ENCODE results near the gene RHOH.

RHOH gene

GRCh38 chr4:40224432-40224831 lies 27.6 kb downstream of the RHOH start:
- Histone ChIP-seq H2AFZ (ENCODE audit: low read length, unreplicated experiment) (no peak overlapping the region), H3K79me2 (ENCODE audit: control insufficient read depth, insufficient read depth, low read length, unreplicated experiment) (no peaks in the 10 kb centered on the region), H3K27ac (ENCODE audit: low read depth, low read length) (no peak overlapping the region), H3K36me3 (ENCODE audit: insufficient read depth, low read length) (no peaks in the 10 kb centered on the region), H3K27me3 (ENCODE audit: insufficient read depth, low read length) (no peaks in the 10 kb centered on the region), H3K4me1 (ENCODE audit: control insufficient read depth, insufficient read depth, low read length, unreplicated experiment) (no peaks in the 10 kb centered on the region), H3K4me3 (ENCODE audit: low read depth, low read length) (no peak overlapping the region)

- Histone ChIP-seq H3K27ac (ENCODE audit: low read depth, low read length) (no peak overlapping the region), H3K27me3 (ENCODE audit: insufficient read depth, low read length) (no peaks in the 10 kb centered on the region), H3K79me2 (ENCODE audit: control insufficient read depth, insufficient read depth, low read length, unreplicated experiment) (no peaks in the 10 kb centered on the region), H2AFZ (ENCODE audit: low read length, unreplicated experiment) (no peak overlapping the region), H3K36me3 (ENCODE audit: insufficient read depth, low read length) (no peaks in the 10 kb centered on the region), H3K4me3 (ENCODE audit: low read depth, low read length) (no peak overlapping the region), H3K4me1 (ENCODE audit: control insufficient read depth, insufficient read depth, low read length, unreplicated experiment) (no peaks in the 10 kb centered on the region)
Measured at GRCh38 chr4:40225497-40225896, 28.7 kb downstream of the RHOH start.

GRCh38 chr4:40227284-40227683 lies 30.5 kb downstream of the RHOH start:
- Histone ChIP-seq H3K36me3 (ENCODE audit: insufficient read depth, low read length) (no peaks in the 10 kb centered on the region), H3K27ac (ENCODE audit: low read depth, low read length) (no peak overlapping the region), H3K4me3 (ENCODE audit: low read depth, low read length) (no peak overlapping the region), H3K4me1 (ENCODE audit: control insufficient read depth, insufficient read depth, low read length, unreplicated experiment) (no peaks in the 10 kb centered on the region), H2AFZ (ENCODE audit: low read length, unreplicated experiment) (no peak overlapping the region), H3K27me3 (ENCODE audit: insufficient read depth, low read length) (no peaks in the 10 kb centered on the region), H3K79me2 (ENCODE audit: control insufficient read depth, insufficient read depth, low read length, unreplicated experiment) (no peaks in the 10 kb centered on the region)

- Histone ChIP-seq H3K4me3 (ENCODE audit: low read depth, low read length) (no peak overlapping the region), H3K4me1 (ENCODE audit: control insufficient read depth, insufficient read depth, low read length, unreplicated experiment) (no peaks in the 10 kb centered on the region), H3K27me3 (ENCODE audit: insufficient read depth, low read length) (no peaks in the 10 kb centered on the region), H3K27ac (ENCODE audit: low read depth, low read length) (no peak overlapping the region), H3K36me3 (ENCODE audit: insufficient read depth, low read length) (no peaks in the 10 kb centered on the region), H3K79me2 (ENCODE audit: control insufficient read depth, insufficient read depth, low read length, unreplicated experiment) (no peaks in the 10 kb centered on the region), H2AFZ (ENCODE audit: low read length, unreplicated experiment) (no peak overlapping the region)
Measured at GRCh38 chr4:40228497-40229365, 31.9 kb downstream of the RHOH start.

GRCh38 chr4:40231316-40231863 lies 34.6 kb downstream of the RHOH start:
- Histone ChIP-seq H3K4me3 (ENCODE audit: low read depth, low read length) (no peak overlapping the region), H3K36me3 (ENCODE audit: insufficient read depth, low read length) (no peaks in the 10 kb centered on the region), H3K27ac (ENCODE audit: low read depth, low read length) (no peak overlapping the region), H2AFZ (ENCODE audit: low read length, unreplicated experiment) (no peak overlapping the region), H3K27me3 (ENCODE audit: insufficient read depth, low read length) (no peaks in the 10 kb centered on the region), H3K79me2 (ENCODE audit: control insufficient read depth, insufficient read depth, low read length, unreplicated experiment) (no peaks in the 10 kb centered on the region), H3K4me1 (ENCODE audit: control insufficient read depth, insufficient read depth, low read length, unreplicated experiment) (no peaks in the 10 kb centered on the region)

GRCh38 chr4:40232610-40233009 lies 35.8 kb downstream of the RHOH start:
- H3K4me3 ChIP-seq (ENCODE audit: low read depth, low read length) = no peak overlapping the region
- no peaks in the 10 kb centered on the region for H3K36me3 ChIP-seq (ENCODE audit: insufficient read depth, low read length)
- no peaks in the 10 kb centered on the region for H3K79me2 ChIP-seq (ENCODE audit: control insufficient read depth, insufficient read depth, low read length, unreplicated experiment)
- H3K27ac ChIP-seq (ENCODE audit: low read depth, low read length) = no peak overlapping the region
- H3K27me3 ChIP-seq (ENCODE audit: insufficient read depth, low read length) = no peaks in the 10 kb centered on the region
- no peak overlapping the region for H2AFZ ChIP-seq (ENCODE audit: low read length, unreplicated experiment)
- H3K4me1 ChIP-seq (ENCODE audit: control insufficient read depth, insufficient read depth, low read length, unreplicated experiment) = no peaks in the 10 kb centered on the region

GRCh38 chr4:40233227-40233626 lies 36.4 kb downstream of the RHOH start:
- no peaks in the 10 kb centered on the region for H3K79me2 ChIP-seq (ENCODE audit: control insufficient read depth, insufficient read depth, low read length, unreplicated experiment)
- no peaks in the 10 kb centered on the region for H3K36me3 ChIP-seq (ENCODE audit: insufficient read depth, low read length)
- no peak overlapping the region for H3K4me3 ChIP-seq (ENCODE audit: low read depth, low read length)
- H3K4me1 ChIP-seq (ENCODE audit: control insufficient read depth, insufficient read depth, low read length, unreplicated experiment) = no peaks in the 10 kb centered on the region
- no peak overlapping the region for H2AFZ ChIP-seq (ENCODE audit: low read length, unreplicated experiment)
- H3K27me3 ChIP-seq (ENCODE audit: insufficient read depth, low read length) = no peaks in the 10 kb centered on the region
- H3K27ac ChIP-seq (ENCODE audit: low read depth, low read length) = no peak overlapping the region

GRCh38 chr4:40234519-40235039 lies 37.7 kb downstream of the RHOH start:
- H3K27me3 ChIP-seq (ENCODE audit: insufficient read depth, low read length) = no peaks in the 10 kb centered on the region
- H3K4me1 ChIP-seq (ENCODE audit: control insufficient read depth, insufficient read depth, low read length, unreplicated experiment) = no peaks in the 10 kb centered on the region
- no peak overlapping the region for H3K27ac ChIP-seq (ENCODE audit: low read depth, low read length)
- H2AFZ ChIP-seq (ENCODE audit: low read length, unreplicated experiment) = no peak overlapping the region
- H3K79me2 ChIP-seq (ENCODE audit: control insufficient read depth, insufficient read depth, low read length, unreplicated experiment) = no peaks in the 10 kb centered on the region
- no peaks in the 10 kb centered on the region for H3K36me3 ChIP-seq (ENCODE audit: insufficient read depth, low read length)
- no peak overlapping the region for H3K4me3 ChIP-seq (ENCODE audit: low read depth, low read length)

GRCh38 chr4:40238008-40238699 lies 41.3 kb downstream of the RHOH start:
- Histone ChIP-seq H3K27me3 (ENCODE audit: insufficient read depth, low read length) (no peaks in the 10 kb centered on the region), H3K27ac (ENCODE audit: low read depth, low read length) (no peak overlapping the region), H3K79me2 (ENCODE audit: control insufficient read depth, insufficient read depth, low read length, unreplicated experiment) (no peaks in the 10 kb centered on the region), H3K36me3 (ENCODE audit: insufficient read depth, low read length) (no peaks in the 10 kb centered on the region), H3K4me1 (ENCODE audit: control insufficient read depth, insufficient read depth, low read length, unreplicated experiment) (peaks cover 4% of the 10 kb centered on the region), H3K4me3 (ENCODE audit: low read depth, low read length) (no peak overlapping the region), H2AFZ (ENCODE audit: low read length, unreplicated experiment) (no peak overlapping the region)

- H3K4me1 ChIP-seq (ENCODE audit: control insufficient read depth, insufficient read depth, low read length, unreplicated experiment) = peaks cover 4% of the 10 kb centered on the region
- no peak overlapping the region for H2AFZ ChIP-seq (ENCODE audit: low read length, unreplicated experiment)
- H3K36me3 ChIP-seq (ENCODE audit: insufficient read depth, low read length) = no peaks in the 10 kb centered on the region
- no peaks in the 10 kb centered on the region for H3K27me3 ChIP-seq (ENCODE audit: insufficient read depth, low read length)
- no peaks in the 10 kb centered on the region for H3K79me2 ChIP-seq (ENCODE audit: control insufficient read depth, insufficient read depth, low read length, unreplicated experiment)
- no peak overlapping the region for H3K27ac ChIP-seq (ENCODE audit: low read depth, low read length)
- no peak overlapping the region for H3K4me3 ChIP-seq (ENCODE audit: low read depth, low read length)
Measured at GRCh38 chr4:40238700-40239548, 42.1 kb downstream of the RHOH start.

Data from ACC112 (cell line).